ENCODE results near the gene IGFL2.
"Not testable (repeated sequence)": the region's sequence is repeated elsewhere in the genome, so short reads cannot be mapped to it uniquely, and the experiment has no call there.

IGFL2 gene

DNA sequence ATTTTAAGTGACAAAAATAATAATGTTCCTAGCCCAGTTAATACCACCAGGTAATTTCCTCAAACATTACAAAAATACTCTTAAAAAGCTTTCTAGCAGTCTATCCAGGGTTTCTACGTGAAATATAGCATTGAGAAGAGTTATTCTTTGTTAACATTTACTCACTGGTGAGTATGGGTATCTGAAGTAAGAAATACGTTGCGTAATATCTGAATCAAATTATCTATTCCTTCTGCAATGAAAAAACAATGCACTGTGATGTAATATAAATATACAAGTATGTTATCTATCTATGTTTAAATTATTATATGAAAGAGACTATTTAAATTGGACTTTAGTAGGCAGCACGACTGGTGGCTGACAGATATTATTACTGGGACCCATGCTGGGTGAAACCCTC lies 5.7 kb upstream of the IGFL2 start:
- DNase-seq (ENCODE audit: low read depth) = no peak

DNA sequence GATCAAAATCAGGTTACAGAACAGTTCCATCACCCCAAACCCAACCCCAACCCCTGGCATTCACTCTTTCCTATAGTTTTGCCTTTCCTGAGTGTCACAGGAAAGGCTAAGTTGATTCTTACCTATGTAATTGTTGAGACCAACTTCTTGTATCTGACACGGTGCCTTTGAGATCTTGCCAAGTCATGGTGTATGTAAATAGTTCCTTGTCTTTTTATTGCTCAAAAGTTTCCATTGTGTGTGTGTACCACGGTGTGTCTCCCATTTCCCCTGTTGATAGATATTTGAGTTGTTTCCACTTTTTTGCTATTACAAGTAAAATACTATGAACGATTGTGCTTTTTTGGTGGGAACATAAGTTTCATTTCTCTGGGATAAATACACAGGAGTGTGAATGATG lies 3.3 kb upstream of the IGFL2 start:
- DNase-seq (ENCODE audit: low read depth) = no peak

- no peak for DNase-seq (ENCODE audit: low read depth)
These were observed 785 bp upstream of the IGFL2 start for GRCh38 chr19:46147166-46147740.

DNA sequence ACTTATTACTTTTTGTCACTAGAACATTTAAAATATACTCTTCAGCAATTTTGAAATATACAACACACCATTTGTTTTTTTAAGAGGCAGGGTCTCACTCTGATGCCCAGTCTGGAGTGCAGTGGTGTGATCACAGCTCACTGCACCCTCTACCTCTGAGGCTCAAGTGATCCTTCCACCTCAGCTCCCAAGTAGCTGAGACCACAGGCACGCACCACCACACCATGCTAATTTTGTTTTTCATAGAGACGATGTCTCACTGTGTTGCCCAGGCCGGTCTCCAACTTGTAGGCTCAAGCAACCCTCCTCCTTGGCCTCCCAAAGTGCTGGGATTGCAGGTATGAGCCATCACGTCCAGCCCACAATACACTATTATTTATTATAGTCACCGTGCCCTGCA lies 2.6 kb downstream of the IGFL2 start:
- no peak for DNase-seq (ENCODE audit: low read depth)

GRCh38 chr19:46155237-46155636 lies 7.2 kb downstream of the IGFL2 start:
- DNase-seq (ENCODE audit: low read depth) = no peak

DNA sequence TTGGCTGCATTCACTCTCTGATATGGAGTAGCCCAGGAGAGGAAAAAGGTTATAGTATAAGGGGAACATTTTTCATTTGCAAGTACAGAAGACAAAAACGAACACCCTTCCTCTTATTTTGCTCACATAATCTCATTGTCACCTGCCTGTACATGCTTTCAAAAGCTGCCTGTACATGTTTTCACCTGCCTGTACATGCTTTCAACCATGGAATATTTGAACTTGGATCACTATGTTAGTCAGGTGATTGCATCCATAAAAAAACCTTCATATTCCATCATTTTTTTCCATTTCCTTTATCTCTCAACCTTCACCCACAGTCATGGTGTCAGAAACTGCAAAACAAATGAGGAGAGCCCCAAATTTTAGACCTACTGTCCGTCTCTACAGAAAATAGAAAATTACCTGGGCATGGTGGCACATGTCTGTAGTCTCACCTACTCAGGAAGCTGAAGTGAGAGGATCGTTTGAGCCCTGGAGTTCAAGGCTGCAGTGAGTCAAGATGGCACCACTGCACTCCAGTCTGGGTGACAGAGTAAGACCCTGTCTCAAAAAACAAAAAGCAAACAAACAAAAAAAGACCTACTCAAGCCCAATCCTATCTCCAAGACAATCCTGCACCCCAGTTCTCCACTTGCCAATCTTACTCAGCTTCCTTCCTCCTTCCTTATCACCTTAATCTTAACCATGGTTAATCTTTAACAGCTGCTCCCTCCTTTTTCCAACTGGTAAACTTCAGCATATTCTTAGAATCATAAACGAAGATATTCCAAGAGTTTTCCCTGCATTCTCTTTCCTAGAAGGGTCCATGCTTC lies 11.6 kb downstream of the IGFL2 start:
- no peak for DNase-seq (ENCODE audit: low read depth)

GRCh38 chr19:46160233-46160775 lies 12.3 kb downstream of the IGFL2 start:
- no peak for DNase-seq (ENCODE audit: low read depth)

GRCh38 chr19:46161642-46162257 lies 13.7 kb downstream of the IGFL2 start:
- DNase-seq (ENCODE audit: low read depth) = not testable (repeated sequence)

DNA sequence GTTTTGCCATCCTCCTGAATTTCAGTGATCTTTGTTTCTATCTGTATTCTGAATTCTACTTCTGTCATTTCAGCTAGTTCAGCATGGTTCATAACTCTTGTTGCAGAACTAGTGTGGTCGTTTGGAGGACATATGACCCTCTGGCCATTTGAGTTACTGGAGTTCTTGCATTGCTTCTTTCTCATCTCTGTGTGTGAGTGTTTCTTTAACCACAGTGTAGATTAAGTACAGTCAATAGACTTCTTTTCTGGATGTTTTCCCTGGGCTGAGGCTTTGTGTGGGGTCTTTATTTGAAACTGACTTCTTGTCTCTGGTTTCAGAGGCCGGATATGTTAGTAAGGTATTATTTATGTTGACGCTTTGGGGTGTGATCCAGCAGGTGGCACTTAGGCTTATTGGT lies 14.7 kb downstream of the IGFL2 start:
- no peak for DNase-seq (ENCODE audit: low read depth)

GRCh38 chr19:46173886-46174480 lies 25.9 kb downstream of the IGFL2 start:
- DNase-seq (ENCODE audit: low read depth) = no peak

GRCh38 chr19:46176116-46176860 lies 28.2 kb downstream of the IGFL2 start:
- no peak for DNase-seq (ENCODE audit: low read depth)

- no peak for DNase-seq (ENCODE audit: low read depth)
These were observed 31.2 kb downstream of the IGFL2 start for GRCh38 chr19:46179076-46179759.

- no peak for DNase-seq (ENCODE audit: low read depth)
These were observed 32.8 kb downstream of the IGFL2 start for GRCh38 chr19:46180701-46181387.

DNA sequence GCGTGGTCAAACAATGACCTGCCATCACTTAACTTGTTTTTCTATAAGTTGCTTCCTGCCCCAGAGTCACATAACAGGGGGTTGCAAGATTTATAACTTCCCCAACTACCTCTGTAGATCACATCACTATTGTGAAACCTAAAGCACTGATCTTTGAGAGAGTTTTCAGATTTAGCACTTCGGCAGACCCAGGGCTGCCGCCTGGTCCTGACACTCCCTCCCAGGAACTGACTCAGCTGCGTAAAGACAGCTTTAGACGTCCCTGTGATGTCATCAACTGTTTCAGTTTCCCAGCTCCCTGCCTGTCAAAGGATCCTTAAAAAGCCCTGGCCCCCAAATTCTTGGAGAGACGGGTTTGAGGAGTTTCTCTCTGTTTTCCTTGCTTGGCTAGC lies 33.3 kb downstream of the IGFL2 start:
- DNase-seq (ENCODE audit: low read depth) = no peak

GRCh38 chr19:46182476-46182875 lies 34.4 kb downstream of the IGFL2 start:
- no peak for DNase-seq (ENCODE audit: low read depth)

GRCh38 chr19:46184775-46185710 lies 37.0 kb downstream of the IGFL2 start:
- not testable (repeated sequence) for DNase-seq (ENCODE audit: low read depth)

- no peak for DNase-seq (ENCODE audit: low read depth)
These were observed 38.2 kb downstream of the IGFL2 start for GRCh38 chr19:46186101-46186716.

- DNase-seq (ENCODE audit: low read depth) = no peak
These were observed 38.7 kb downstream of the IGFL2 start for GRCh38 chr19:46186717-46187101.

Data from activated T-cell treated with anti-CD3 and anti-CD28 coated beads for 24 hours (primary cell).